ENCODE data around the gene SPATS2. TPM values are rescaled to one million over a fixed set of nuclear protein-coding genes. Genes with fewer than 3 reads are reported as not detected.

Gene SPATS2
- total RNA-seq, 4 donors from 2014 or later, result 8.6 to 17.8 (median 9.5) TPM

DNA sequence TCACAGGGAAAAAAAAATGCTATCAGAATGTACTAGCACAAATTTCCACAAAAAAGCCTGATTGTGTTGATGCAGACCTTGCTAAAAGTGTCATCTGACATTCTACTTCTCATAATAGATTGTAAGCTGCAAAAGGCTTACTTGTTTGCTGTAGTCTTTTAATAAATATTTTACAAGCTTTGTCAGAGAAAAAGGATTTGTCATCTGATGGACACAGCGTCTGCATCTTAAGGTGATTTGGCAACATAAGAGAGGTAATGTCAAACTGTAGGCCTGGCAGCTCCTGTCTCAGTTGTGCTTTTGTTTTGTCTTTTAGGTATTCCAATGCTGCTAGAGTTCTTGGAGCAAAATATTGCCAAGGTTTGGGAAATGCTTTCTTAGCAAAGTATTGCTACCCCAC is 145.3 kb downstream of the SPATS2 start:
- Histone ChIP-seq H3K27me3 (no peaks in the 10 kb centered on the region), H3K27ac (no peak overlapping the region), H3K36me3 (peaks cover 0 to 8% of the 10 kb centered on the region in 2 donors), H3K9me3 (no peaks in the 10 kb centered on the region), H3K4me1 (peaks cover 0 to 4% (median 0%) of the 10 kb centered on the region in 3 donors), H3K4me3 (no peak overlapping the region)
- TF ChIP-seq POLR2AphosphoS5 (IDR thresholded peaks at IDR 0.05) (no peak), EP300 (IDR thresholded peaks at IDR 0.05) (no peak), POLR2A (IDR thresholded peaks at IDR 0.05) (no peak)
- TF ChIP-seq, protein P1, sequence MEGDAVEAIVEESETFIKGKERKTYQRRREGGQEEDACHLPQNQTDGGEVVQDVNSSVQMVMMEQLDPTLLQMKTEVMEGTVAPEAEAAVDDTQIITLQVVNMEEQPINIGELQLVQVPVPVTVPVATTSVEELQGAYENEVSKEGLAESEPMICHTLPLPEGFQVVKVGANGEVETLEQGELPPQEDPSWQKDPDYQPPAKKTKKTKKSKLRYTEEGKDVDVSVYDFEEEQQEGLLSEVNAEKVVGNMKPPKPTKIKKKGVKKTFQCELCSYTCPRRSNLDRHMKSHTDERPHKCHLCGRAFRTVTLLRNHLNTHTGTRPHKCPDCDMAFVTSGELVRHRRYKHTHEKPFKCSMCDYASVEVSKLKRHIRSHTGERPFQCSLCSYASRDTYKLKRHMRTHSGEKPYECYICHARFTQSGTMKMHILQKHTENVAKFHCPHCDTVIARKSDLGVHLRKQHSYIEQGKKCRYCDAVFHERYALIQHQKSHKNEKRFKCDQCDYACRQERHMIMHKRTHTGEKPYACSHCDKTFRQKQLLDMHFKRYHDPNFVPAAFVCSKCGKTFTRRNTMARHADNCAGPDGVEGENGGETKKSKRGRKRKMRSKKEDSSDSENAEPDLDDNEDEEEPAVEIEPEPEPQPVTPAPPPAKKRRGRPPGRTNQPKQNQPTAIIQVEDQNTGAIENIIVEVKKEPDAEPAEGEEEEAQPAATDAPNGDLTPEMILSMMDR (IDR thresholded peaks at IDR 0.05), result no peak
- 63 to 86% methylated on average over 1 of the region's 1 CpG for WGBS, 2 donors (ENCODE audit: low coverage in 1 of 2)
- no peak for ATAC-seq

DNA sequence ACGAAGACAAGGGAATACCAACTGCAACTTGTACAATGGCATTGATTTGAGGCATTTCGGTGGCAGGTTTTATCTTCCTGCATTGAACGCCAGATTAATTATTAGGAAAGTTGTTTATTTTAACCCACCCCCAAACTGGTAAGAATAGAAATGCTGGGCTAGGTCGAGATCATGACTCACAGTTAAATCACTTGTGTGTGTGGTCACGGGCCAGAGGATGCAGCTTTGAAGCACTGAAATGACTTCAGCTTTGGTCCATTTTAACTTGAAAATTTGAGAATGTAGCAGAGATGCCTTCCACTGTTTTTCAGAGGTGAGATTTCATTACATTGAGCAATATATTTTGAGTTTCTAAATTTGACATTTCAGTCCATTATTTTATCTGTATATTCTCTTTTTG is 148.0 kb downstream of the SPATS2 start:
- H3K27me3 ChIP-seq, result no peaks in the 10 kb centered on the region
- H3K4me1 ChIP-seq, result peaks cover 0 to 4% (median 0%) of the 10 kb centered on the region in 3 donors
- no peaks in the 10 kb centered on the region for H3K9me3 ChIP-seq
- H3K36me3 ChIP-seq, result peaks cover 0 to 24% of the 10 kb centered on the region in 2 donors
- TF ChIP-seq, protein P1 (IDR thresholded peaks at IDR 0.05), result no peak
- TF ChIP-seq POLR2A (IDR thresholded peaks at IDR 0.05) (no peak), EP300 (IDR thresholded peaks at IDR 0.05) (no peak)
- H3K4me3 ChIP-seq, result no peak overlapping the region
- 39 to 66% methylated on average over 4 to 5 of the region's 5 CpGs for WGBS, 2 donors (ENCODE audit: low coverage in 1 of 2)
- no peak overlapping the region for H3K27ac ChIP-seq
- no peak for ATAC-seq

DNA sequence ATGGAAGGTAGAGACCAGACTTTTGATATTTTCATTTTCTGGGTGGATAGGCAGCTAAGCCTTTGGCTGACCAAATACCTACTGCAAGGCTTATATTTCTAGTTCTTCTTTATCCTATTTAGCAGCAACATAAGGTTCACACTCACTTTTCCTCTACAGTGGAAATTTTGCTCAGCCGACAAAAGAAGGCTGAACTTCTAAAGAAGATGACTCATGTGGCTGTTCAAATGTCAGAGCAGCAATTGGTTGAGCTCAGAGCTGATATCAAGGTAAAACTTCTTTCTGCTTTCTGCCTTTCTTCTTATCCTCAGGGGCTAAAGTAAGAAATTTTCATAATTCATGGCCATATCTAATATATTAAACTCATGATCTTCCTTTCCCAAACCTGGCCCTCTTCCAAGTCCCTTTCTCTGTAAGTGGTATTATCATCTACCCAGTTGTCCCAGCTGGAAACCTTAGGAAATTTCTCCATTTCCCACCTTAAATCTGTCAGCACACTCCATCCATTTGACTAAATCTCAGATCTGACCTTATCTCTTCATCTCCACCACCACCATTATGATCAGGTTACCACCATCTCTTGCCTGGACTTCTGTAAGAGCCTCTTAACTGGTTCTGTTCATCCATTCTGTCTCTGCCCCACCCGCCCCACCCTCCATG is 151.8 kb downstream of the SPATS2 start:
- H3K4me1 ChIP-seq, result no peaks in the 10 kb centered on the region
- 20 to 42% methylated on average over 1 to 2 of the region's 2 CpGs for WGBS, 2 donors (ENCODE audit: low coverage in 1 of 2)

DNA sequence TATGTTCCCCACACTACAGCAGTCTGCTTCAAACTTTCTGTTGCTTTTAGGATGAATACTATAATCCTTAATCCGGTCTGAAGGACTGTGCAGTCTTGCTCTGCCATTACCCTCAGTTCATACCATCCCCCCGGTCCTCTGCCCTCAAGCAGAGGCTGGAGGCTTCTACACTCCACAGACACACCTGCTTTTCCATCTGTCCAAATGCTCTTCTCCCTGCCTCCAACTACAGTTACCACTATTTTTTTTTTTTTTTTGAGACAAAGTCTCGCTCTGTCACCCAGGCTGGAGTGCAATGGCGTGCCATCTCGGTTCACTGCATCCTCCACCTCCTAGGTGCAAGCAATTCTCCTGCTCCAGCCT is 152.3 kb downstream of the SPATS2 start:
- 98 to 100% methylated on average over 1 to 5 of the region's 5 CpGs for WGBS, 2 donors (ENCODE audit: low coverage in 1 of 2)
- no peaks in the 10 kb centered on the region for H3K4me1 ChIP-seq
- H3K9me3 ChIP-seq, result no peaks in the 10 kb centered on the region
- no peak for TF ChIP-seq POLR2AphosphoS5 (IDR thresholded peaks at IDR 0.05)
- TF ChIP-seq EP300 (IDR thresholded peaks at IDR 0.05), result no peak
- TF ChIP-seq, protein P1 (IDR thresholded peaks at IDR 0.05), result no peak
- no peak for TF ChIP-seq POLR2A (IDR thresholded peaks at IDR 0.05)
- no peaks in the 10 kb centered on the region for H3K27me3 ChIP-seq
- H3K36me3 ChIP-seq, result peaks cover 0 to 51% of the 10 kb centered on the region in 2 donors
- no peak overlapping the region for H3K4me3 ChIP-seq
- H3K27ac ChIP-seq, result no peak overlapping the region
- no peak for ATAC-seq

More for the DNA sequence above, 151.8 kb downstream of the SPATS2 start:
- Histone ChIP-seq H3K4me3 (no peak overlapping the region), H3K27ac (no peak overlapping the region), H3K27me3 (no peaks in the 10 kb centered on the region), H3K9me3 (no peaks in the 10 kb centered on the region), H3K36me3 (peaks cover 0 to 47% of the 10 kb centered on the region in 2 donors)
- TF ChIP-seq POLR2AphosphoS5 (IDR thresholded peaks at IDR 0.05) (no peak), EP300 (IDR thresholded peaks at IDR 0.05) (no peak), POLR2A (IDR thresholded peaks at IDR 0.05) (no peak)
- TF ChIP-seq, protein P1 (IDR thresholded peaks at IDR 0.05), result no peak
- ATAC-seq, result no peak

DNA sequence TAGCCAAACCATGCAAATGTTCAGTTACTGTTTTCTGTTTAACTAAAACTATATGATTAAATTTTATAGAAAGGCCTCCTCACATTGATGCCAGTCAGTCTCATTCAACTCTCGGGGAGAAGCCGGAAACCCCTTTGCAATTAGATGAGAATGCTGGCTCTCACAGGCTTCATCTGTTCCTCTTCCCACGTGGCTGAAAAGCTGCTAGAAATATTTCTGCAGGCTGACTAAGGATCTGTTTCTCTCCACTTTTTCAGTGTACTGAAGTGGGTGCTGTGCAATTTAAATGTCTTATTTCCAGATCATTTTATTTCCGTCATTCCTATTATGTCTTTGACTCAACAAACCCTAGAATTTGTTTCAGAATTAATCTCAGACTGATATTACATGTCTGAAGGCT is 154.1 kb downstream of the SPATS2 start:
- ATAC-seq, result no peak
- Histone ChIP-seq H3K9me3 (no peaks in the 10 kb centered on the region), H3K4me3 (no peak overlapping the region), H3K27ac (no peak overlapping the region), H3K27me3 (no peaks in the 10 kb centered on the region), H3K4me1 (no peaks in the 10 kb centered on the region), H3K36me3 (peaks cover 0 to 65% of the 10 kb centered on the region in 2 donors)
- TF ChIP-seq, protein P1 (IDR thresholded peaks at IDR 0.05), result no peak
- no peak for TF ChIP-seq POLR2A (IDR thresholded peaks at IDR 0.05)
- TF ChIP-seq EP300 (IDR thresholded peaks at IDR 0.05), result no peak
- no peak for TF ChIP-seq POLR2AphosphoS5 (IDR thresholded peaks at IDR 0.05)
- WGBS, 2 donors (ENCODE audit: low coverage in 1 of 2), result 86 to 89% methylated on average over 3 to 4 of the region's 4 CpGs

Data from gastroesophageal sphincter (tissue), 4 donors.